Measurements from ENCODE around the gene AAMP.

DNA sequence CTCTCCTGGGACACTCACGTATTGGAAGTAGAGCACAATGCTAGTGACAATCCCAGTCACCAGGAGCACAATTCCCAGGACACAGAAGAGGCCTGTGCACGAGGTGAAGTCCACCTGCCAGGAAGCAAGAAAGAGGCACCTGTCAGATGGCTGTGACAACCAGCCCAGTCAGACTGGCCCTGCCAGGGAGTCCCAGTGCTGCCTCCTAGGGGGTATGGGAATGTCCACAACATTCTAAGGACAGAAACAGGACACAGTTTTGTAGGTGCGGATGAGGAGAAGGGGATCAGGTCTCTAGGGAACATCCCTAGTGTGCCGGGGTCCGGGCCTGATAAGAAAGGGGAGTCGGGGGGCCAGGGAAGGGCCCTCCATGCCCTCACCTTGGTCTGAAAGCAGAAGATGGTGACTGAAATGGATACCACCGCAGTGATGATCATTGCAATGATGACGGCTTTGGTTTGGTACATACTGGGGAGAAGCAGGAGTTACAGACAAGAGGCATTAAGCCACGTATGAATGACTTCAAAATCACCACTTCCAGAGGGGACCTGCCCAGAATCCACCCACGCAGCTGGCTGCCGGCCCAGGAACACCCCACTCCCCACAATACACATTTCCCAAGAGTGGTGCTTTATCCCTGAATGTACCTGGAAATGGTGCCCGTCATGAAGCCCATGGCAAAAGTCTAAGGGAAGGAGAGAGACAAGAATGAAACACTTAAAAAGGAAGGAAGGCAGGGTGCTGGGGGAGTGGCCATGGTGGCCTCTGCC lies 7.2 kb upstream of the AAMP start:
- TF ChIP-seq, protein P1, sequence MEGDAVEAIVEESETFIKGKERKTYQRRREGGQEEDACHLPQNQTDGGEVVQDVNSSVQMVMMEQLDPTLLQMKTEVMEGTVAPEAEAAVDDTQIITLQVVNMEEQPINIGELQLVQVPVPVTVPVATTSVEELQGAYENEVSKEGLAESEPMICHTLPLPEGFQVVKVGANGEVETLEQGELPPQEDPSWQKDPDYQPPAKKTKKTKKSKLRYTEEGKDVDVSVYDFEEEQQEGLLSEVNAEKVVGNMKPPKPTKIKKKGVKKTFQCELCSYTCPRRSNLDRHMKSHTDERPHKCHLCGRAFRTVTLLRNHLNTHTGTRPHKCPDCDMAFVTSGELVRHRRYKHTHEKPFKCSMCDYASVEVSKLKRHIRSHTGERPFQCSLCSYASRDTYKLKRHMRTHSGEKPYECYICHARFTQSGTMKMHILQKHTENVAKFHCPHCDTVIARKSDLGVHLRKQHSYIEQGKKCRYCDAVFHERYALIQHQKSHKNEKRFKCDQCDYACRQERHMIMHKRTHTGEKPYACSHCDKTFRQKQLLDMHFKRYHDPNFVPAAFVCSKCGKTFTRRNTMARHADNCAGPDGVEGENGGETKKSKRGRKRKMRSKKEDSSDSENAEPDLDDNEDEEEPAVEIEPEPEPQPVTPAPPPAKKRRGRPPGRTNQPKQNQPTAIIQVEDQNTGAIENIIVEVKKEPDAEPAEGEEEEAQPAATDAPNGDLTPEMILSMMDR (IDR thresholded peaks at IDR 0.05) = peak; percentile 25; the same call in 1 of the 2 replicates
- TF ChIP-seq ZFX (IDR thresholded peaks at IDR 0.05; ENCODE audit: borderline replicate concordance) = no peak

Measured in 22Rv1 (cell line).